ENCODE data around the gene CAMK2G.

DNA sequence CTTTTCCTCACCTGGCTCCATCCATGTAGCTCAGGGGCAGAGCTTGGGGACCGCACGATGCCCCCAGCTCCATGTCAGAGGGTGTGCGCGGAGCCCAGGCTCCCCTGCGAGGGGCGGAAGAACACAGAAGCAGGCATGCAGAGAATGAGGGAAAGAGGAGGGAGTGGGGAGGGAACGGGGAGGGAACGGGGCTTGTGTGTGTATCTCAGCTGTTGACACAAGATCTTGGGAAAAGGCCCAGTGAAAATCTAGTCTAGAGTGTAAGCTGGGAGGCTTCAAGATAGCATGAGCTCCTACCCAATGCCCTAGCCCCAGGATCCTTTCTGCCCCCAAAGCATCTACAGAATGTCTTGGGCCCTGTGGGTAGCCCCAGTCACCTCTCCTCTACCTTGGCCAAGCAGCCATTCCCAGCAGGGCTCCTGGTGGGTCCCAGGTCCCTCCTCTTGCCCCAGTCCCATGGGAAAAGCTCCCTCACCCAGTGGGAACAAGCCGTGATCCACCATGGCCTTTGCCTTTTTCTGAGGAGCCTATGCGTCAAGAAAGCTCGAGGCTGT, 37.9 kb downstream of the CAMK2G start:
- TF ChIP-seq, protein P1, sequence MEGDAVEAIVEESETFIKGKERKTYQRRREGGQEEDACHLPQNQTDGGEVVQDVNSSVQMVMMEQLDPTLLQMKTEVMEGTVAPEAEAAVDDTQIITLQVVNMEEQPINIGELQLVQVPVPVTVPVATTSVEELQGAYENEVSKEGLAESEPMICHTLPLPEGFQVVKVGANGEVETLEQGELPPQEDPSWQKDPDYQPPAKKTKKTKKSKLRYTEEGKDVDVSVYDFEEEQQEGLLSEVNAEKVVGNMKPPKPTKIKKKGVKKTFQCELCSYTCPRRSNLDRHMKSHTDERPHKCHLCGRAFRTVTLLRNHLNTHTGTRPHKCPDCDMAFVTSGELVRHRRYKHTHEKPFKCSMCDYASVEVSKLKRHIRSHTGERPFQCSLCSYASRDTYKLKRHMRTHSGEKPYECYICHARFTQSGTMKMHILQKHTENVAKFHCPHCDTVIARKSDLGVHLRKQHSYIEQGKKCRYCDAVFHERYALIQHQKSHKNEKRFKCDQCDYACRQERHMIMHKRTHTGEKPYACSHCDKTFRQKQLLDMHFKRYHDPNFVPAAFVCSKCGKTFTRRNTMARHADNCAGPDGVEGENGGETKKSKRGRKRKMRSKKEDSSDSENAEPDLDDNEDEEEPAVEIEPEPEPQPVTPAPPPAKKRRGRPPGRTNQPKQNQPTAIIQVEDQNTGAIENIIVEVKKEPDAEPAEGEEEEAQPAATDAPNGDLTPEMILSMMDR (IDR thresholded peaks at IDR 0.05; ENCODE audit: insufficient read depth, low read length, poor library complexity, severe bottlenecking) = no peak
- no peak for TF ChIP-seq EZH2phosphoT487 (conservative IDR thresholded peaks at IDR 0.05; ENCODE audit: low read length)

Measured in SU-DHL-6 (cell line).